Left ventricle myocardium superior (tissue), 1 donor: ENCODE data around the gene COMMD10. TPM values are rescaled to one million over a fixed set of nuclear protein-coding genes. Genes with fewer than 3 reads are reported as not detected.
A peak's percentile ranks its signal among the peaks of the same experiment; 100 is the strongest.

Experiments
- ATAC-seq: fragments of 200-7000 bp; cut with Tn5 transposase; one replicate; pipeline ENCODE4 v1.9.1; 2020; ENCODE audit warnings: mild to moderate bottlenecking, moderate library complexity
- DNase-seq: peaks from one replicate; pipeline ENCODE4 v3.0.0-alpha.2; 2020
- intact Hi-C: fragments of 100-400 bp; cut with micrococcal nuclease; formaldehyde crosslinking; loops from one replicate; pipeline ENCODE4 v1.11.0; 2022
- total RNA-seq: library from RNA; stranded (reverse); fragmentation: NEBNext Ultra II Directional; extraction: Animal tissue kit (Norgen Biotek cat#: 25700); gene quantifications from one replicate; pipeline ENCODE4 v1.2.1, GENCODE V29; 2021
- donor health status: DM: no; HTN: yes; CAD: no; lungs with severe emphysema.

COMMD10 gene
- total RNA-seq, 1 donor from 2014 or later: 33.6 TPM

- no peak for ATAC-seq
- no peak for DNase-seq
- intact Hi-C loops: no loop called here
These were observed 228.5 kb downstream of the COMMD10 start for GRCh38 chr5:116313366-116313765.

- no peak for ATAC-seq
These were observed 230.7 kb downstream of the COMMD10 start for GRCh38 chr5:116315531-116315930.

DNA sequence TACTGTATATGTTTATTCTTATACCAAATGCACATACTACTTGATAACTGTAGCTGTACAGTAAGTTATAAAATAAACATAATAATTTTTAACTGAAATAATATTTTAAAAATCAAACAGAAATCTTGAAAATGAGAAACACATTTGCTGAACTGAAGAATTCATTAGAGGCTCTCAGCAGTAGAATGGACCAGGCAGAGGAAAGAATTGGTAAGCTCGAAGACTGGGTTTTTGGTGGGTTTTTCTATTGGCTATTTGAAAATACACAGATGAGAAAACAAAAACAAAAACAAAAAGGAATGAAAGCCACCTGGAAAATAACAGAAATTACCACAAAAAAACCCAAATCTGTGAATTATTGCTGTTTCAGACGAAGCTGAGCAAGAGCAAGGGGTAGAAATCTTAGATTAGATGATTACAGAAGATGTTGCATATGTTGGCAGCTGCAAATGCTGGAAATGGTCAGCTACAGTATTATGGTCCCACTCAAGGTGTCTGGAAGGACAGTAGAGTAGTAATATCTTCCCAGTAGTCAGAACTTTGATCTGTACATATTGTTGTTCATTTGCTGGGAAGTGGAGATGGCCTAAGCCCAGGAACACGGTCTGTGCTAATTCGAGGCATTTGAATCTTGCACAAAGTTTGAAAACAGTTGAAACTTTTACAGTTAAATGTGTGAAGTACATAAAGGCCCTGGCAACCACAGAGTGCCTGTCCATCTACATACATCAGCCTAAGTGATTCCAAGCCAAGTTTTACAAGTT, 233.4 kb downstream of the COMMD10 start:
- ATAC-seq (no peak), DNase-seq (no peak)
- intact Hi-C loops: no loop called here

More at GRCh38 chr5:116315531-116315930, 230.7 kb downstream of the COMMD10 start:
- intact Hi-C loops: no loop called here
- DNase-seq: no peak

- intact Hi-C loops: no loop called here
- peak; percentile 47 for ATAC-seq
- no peak for DNase-seq
These were observed 235.7 kb downstream of the COMMD10 start for GRCh38 chr5:116320486-116320885.

DNA sequence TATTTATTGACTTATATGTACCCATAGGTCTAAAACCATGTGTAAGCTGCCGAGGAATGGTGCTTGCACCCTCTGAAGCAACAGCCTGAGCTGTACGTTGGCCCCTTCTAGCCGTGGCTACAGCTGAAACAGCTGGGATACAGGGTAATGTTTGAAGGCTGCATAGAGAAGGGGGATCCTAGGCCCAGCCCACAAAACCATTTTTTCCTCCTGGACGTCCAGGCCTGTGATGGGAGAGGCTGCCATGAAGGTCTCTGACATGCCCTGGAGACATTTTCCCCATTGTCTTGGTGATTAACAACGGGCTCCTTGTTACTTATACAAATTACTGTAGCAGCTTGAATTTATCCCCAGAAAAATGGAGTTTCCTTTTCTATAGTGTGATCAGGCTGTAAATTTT, 244.7 kb downstream of the COMMD10 start:
- DNase-seq (no peak), ATAC-seq (no peak)
- intact Hi-C loops: no loop called here

- no peak for ATAC-seq
- DNase-seq: no peak
- intact Hi-C loops: no loop called here
These were observed 256.0 kb downstream of the COMMD10 start for GRCh38 chr5:116340799-116341198.

Other genes starting within 250 kb of the COMMD10 start
- 23.6 TPM for gene ATG12, start 243.5 kb upstream of the COMMD10 start, total RNA-seq
- 50.9 TPM for gene AP3S1, start 243.1 kb upstream of the COMMD10 start, total RNA-seq
- gene LVRN, start 122.5 kb upstream of the COMMD10 start, total RNA-seq: 0.59 TPM
- gene ARL14EPL, start 52.6 kb upstream of the COMMD10 start, total RNA-seq: not detected